Esophagus muscularis mucosa (tissue), 4 donors: ENCODE measurements around the gene RASSF3. TPM values are rescaled to one million over a fixed set of nuclear protein-coding genes. Genes with fewer than 3 reads are reported as not detected.

Experiments used
- DNase-seq: peaks from one replicate; pipeline ENCODE4 v3.0.0-alpha.2; 2017; ENCODE audit errors: extremely low spot score
- H3K27ac ChIP-seq, 4 donors: fragments of 200-600 bp; sonication (generic); replicated peaks in 1 of 4; 1 replicate in 3 of 4; 2 replicates in 1 of 4; pipeline ENCODE4 v1.5.1; 2016 to 2019; ENCODE audit warnings: mild to moderate bottlenecking in 1 of 4
- H3K27me3 ChIP-seq, 4 donors: fragments of 200-600 bp; sonication (generic); one replicate each; pipeline versions ENCODE4 v1.5.1 to v1.6.0; 2016 to 2019
- H3K36me3 ChIP-seq, 4 donors: fragments of 200-600 bp; sonication (generic); one replicate each; pipeline ENCODE4 v1.5.1; 2016 to 2019
- H3K4me1 ChIP-seq, 4 donors: fragments of 200-600 bp; sonication (generic); one replicate each; pipeline ENCODE4 v1.5.1; 2016 to 2019
- H3K4me3 ChIP-seq, 4 donors: fragments of 200-600 bp; sonication (generic); 1 replicate in 2 of 4; 2 replicates in 2 of 4; pipeline ENCODE4 v1.5.1; 2016 to 2019; ENCODE audit warnings: mild to moderate bottlenecking in 4 of 4, moderate library complexity in 1 of 4
- H3K9me3 ChIP-seq, 4 donors: fragments of 200-600 bp; sonication (generic); 1 replicate in 3 of 4; 2 replicates in 1 of 4; pipeline ENCODE4 v1.5.1; 2016 to 2019
- EP300 ChIP-seq: sonication (generic); formaldehyde crosslinking; IDR thresholded peaks from one replicate; pipeline ENCODE4 v1.6.1; 2017; ENCODE audit warnings: antibody characterized with exemption
- POLR2A ChIP-seq: fragments of 450-650 bp; IDR thresholded peaks from one replicate; pipeline ENCODE4 v1.6.1; 2017; ENCODE audit warnings: antibody characterized with exemption, moderate library complexity, mild to moderate bottlenecking, low read depth
- POLR2AphosphoS5 ChIP-seq, 2 donors: sonication (generic); formaldehyde crosslinking; IDR thresholded peaks; one replicate each; pipeline ENCODE4 v1.6.1; 2017; ENCODE audit warnings: antibody characterized with exemption in 2 of 2
- WGBS: methylation state at CpG from one replicate; pipeline ENCODE4 v1.1.5; 2018; 5-methylcytosine and 5-hydroxymethylcytosine counted together
- intact Hi-C: fragments of 100-400 bp; cut with DNase I; formaldehyde crosslinking; loops from one replicate; pipeline ENCODE4 v1.15.1; 2023
- total RNA-seq, 4 donors: library from RNA; depleted of rRNA; stranded (reverse); fragments of >200 nt; gene quantifications; one replicate each; pipeline versions ENCODE4 v1.1.0 to v1.2.1, GENCODE V29; 2016
- TF ChIP-seq, protein P1 (sequence below), 3 experiments: fragments of 200-600 bp in 2 of 3; fragments of 450-650 bp in 1 of 3; sonication (generic) in 2 of 3; IDR thresholded peaks; one replicate each; pipeline ENCODE4 v1.5.1; 2017 to 2019; ENCODE audit warnings: antibody characterized with exemption in 3 of 3, mild to moderate bottlenecking in 2 of 3, moderate library complexity in 1 of 3

RASSF3 gene
- total RNA-seq, 4 donors from 2014 or later = 124 to 299 (median 229) TPM

DNA sequence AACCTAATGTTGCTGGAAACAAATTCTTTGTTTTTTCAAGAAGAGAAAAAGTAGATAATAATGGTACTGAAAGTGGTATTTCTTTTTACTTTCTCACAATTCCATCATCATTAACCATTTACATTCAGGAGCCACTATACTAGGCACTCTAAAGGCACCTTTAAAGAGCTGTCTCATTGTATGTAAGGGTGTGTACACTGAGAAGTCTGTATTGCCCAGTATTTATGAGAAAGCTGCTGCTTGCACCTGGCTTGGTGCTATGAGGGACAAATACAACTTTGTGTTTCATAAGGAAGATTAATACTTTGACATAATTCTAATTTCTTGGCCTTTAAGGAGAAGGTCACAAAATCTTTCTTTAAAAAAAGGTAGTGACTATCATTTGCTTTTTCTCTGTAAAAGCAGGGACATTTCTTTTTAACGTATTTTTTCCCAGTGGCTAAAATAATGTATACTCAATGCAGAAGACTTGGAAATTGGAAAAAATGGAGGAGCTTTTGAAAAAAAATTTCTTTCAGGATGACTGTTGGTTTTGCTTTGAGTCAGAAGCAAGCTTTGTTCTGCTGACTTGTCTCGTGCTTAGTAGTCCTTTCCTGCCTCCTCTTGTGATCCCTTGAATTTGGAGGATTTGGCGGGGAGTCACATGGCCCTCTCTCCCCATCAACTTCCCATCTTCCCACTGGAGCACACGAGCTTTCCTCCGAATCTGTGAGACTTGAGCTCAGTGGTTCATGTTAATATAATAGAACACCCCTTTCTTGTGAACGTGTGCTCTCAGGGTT is 50.1 kb downstream of the RASSF3 start:
- Histone ChIP-seq H3K27ac (peak overlapping the region in 2 of 4 donors; percentile 21 to 33), H3K4me1 (peaks cover 35 to 81% (median 74%) of the 10 kb centered on the region in 4 donors), H3K36me3 (no peaks in the 10 kb centered on the region), H3K9me3 (no peaks in the 10 kb centered on the region), H3K4me3 (no peak overlapping the region), H3K27me3 (no peaks in the 10 kb centered on the region)
- no peak for DNase-seq
- 83% methylated on average over 6 of the region's 6 CpGs for WGBS
- TF ChIP-seq POLR2A (no peak), POLR2AphosphoS5 (IDR thresholded peaks at IDR 0.05) (no peak), EP300 (no peak)
- TF ChIP-seq, protein P1, sequence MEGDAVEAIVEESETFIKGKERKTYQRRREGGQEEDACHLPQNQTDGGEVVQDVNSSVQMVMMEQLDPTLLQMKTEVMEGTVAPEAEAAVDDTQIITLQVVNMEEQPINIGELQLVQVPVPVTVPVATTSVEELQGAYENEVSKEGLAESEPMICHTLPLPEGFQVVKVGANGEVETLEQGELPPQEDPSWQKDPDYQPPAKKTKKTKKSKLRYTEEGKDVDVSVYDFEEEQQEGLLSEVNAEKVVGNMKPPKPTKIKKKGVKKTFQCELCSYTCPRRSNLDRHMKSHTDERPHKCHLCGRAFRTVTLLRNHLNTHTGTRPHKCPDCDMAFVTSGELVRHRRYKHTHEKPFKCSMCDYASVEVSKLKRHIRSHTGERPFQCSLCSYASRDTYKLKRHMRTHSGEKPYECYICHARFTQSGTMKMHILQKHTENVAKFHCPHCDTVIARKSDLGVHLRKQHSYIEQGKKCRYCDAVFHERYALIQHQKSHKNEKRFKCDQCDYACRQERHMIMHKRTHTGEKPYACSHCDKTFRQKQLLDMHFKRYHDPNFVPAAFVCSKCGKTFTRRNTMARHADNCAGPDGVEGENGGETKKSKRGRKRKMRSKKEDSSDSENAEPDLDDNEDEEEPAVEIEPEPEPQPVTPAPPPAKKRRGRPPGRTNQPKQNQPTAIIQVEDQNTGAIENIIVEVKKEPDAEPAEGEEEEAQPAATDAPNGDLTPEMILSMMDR (IDR thresholded peaks at IDR 0.05) = no peak
- intact Hi-C loops = no loop called here

- Histone ChIP-seq H3K27me3 (no peaks in the 10 kb centered on the region), H3K4me1 (peaks cover 54 to 87% (median 84%) of the 10 kb centered on the region in 4 donors), H3K4me3 (no peak overlapping the region), H3K27ac (peak overlapping the region in 3 of 4 donors; percentile 22 to 53 (median 23)), H3K36me3 (no peaks in the 10 kb centered on the region), H3K9me3 (no peaks in the 10 kb centered on the region)
- 76% methylated on average over 5 of the region's 5 CpGs for WGBS
- intact Hi-C loops = no loop called here
- TF ChIP-seq EP300 (no peak), POLR2A (no peak), POLR2AphosphoS5 (IDR thresholded peaks at IDR 0.05) (no peak)
- TF ChIP-seq, protein P1 (IDR thresholded peaks at IDR 0.05) = no peak
- no peak for DNase-seq
Observed at GRCh38 chr12:64663015-64663414, 52.7 kb downstream of the RASSF3 start.

DNA sequence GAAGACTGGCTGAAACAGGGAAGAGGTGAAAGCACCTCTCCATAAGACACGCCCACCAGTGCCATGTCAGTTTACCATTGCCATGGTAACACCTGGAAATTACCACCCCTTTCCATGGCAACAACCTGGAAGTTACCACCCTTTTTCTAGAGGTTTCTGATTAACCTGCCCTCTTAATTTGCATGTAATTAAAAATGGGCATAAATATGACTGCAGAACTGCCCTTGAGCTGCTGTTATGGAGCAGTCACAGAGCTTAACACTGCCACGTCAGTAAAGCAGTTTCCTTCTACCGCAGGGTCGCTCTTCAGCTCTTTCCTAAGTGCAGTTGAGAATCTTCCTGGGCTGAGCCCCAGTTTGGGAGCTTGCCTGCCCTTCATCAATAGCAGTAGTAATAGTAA is 55.2 kb downstream of the RASSF3 start:
- Histone ChIP-seq H3K9me3 (no peaks in the 10 kb centered on the region), H3K4me1 (peaks cover 60 to 91% (median 86%) of the 10 kb centered on the region in 4 donors), H3K4me3 (no peak overlapping the region), H3K27ac (peak overlapping the region; percentile 60 to 85 (median 83)), H3K36me3 (no peaks in the 10 kb centered on the region), H3K27me3 (no peaks in the 10 kb centered on the region)
- intact Hi-C loops = no loop called here
- DNase-seq = no peak
- 39% methylated on average over 4 of the region's 4 CpGs for WGBS
- TF ChIP-seq POLR2AphosphoS5 (IDR thresholded peaks at IDR 0.05) (peak in 1 of 2 donors; percentile 8), EP300 (no peak), POLR2A (no peak)
- TF ChIP-seq, protein P1 (IDR thresholded peaks at IDR 0.05) = no peak

GRCh38 chr12:64666054-64666914 is 56.0 kb downstream of the RASSF3 start:
- H3K27me3 ChIP-seq = no peaks in the 10 kb centered on the region
- H3K9me3 ChIP-seq = no peaks in the 10 kb centered on the region
- peaks cover 65 to 95% (median 89%) of the 10 kb centered on the region in 4 donors for H3K4me1 ChIP-seq
- H3K27ac ChIP-seq = peak overlapping the region; percentile 60 to 85 (median 83)
- intact Hi-C loops = no loop called here
- H3K4me3 ChIP-seq = no peak overlapping the region
- TF ChIP-seq, protein P1 (IDR thresholded peaks at IDR 0.05) = no peak
- TF ChIP-seq POLR2AphosphoS5 (IDR thresholded peaks at IDR 0.05) (no peak), EP300 (no peak), POLR2A (no peak)
- 51% methylated on average over 3 of the region's 3 CpGs for WGBS
- DNase-seq = no peak
- no peaks in the 10 kb centered on the region for H3K36me3 ChIP-seq
